ENCODE measurements around the gene VSTM1. TPM values are rescaled to one million over a fixed set of nuclear protein-coding genes. Genes with fewer than 3 reads are reported as not detected.
A peak's percentile ranks its signal among the peaks of the same experiment; 100 is the strongest.

The VSTM1 gene
- total RNA-seq, 6 experiments from 2014 or later, result 0.37 TPM; not detected in 5

DNA sequence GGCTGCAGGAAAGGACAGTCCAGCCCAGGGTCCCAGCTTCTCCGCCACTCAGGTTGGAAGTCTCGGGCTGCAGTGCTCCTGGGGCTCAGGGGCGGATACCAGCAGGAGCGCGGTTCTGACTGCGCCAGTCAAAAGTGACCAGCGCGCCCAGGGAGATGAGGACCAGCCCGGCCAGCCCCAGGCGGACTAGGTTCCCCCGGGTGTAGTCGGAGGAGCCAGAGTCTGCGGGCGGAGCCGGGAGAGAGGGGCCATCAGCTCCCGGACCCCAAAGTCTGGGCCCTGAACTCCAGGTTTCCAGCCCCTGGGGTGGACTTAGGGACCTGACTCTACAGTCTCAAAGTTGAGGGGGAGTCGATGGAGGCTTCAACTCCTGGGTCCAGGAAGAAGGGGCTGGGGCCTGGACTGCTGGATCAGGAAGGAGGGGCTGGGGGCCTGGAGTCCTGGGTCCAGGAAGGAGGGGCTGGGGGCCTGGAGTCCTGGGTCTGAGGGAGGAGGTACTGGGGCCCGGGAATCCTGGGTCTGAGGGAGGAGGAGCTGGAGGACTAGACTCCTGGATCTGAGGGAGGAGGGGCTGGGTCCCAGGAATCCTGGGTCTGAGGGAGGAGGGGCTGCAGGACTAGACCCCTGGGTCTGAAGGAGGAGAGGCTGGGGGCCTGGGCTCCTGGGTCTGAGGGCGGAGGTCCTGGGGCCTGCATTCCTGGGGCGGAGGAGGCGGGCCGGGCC is 31.6 kb upstream of the VSTM1 start:
- no peak overlapping the region for H3K27ac ChIP-seq
- no peaks in the 10 kb centered on the region for H3K36me3 ChIP-seq
- DNase-seq, result no peak
- no peaks in the 10 kb centered on the region for H3K27me3 ChIP-seq
- WGBS (ENCODE audit: insufficient coverage, low coverage, low lambda C conversion rate, missing lambda C conversion rate), result 59% methylated on average over 3 of the region's 22 CpGs
- H3K9me3 ChIP-seq, result no peaks in the 10 kb centered on the region
- ATAC-seq, result no peak
- TF ChIP-seq CTCF (IDR thresholded peaks at IDR 0.05), result no peak
- no peak for TF ChIP-seq POLR2A (IDR thresholded peaks at IDR 0.05)
- intact Hi-C loops (cut with DNase I), result no loop called here
- H3K4me1 ChIP-seq, result no peaks in the 10 kb centered on the region
- H3K4me3 ChIP-seq, result peak overlapping the region in 2 of 3 donors; percentile 6 to 15

- no peak overlapping the region for H3K4me3 ChIP-seq
- no peak for DNase-seq
Observed at GRCh38 chr19:54094426-54095000, 30.8 kb upstream of the VSTM1 start.

GRCh38 chr19:54084410-54084809 is 20.7 kb upstream of the VSTM1 start:
- no peaks in the 10 kb centered on the region for H3K4me1 ChIP-seq
- no peak overlapping the region for H3K4me3 ChIP-seq
- no peaks in the 10 kb centered on the region for H3K27me3 ChIP-seq
- WGBS (ENCODE audit: insufficient coverage, low coverage, low lambda C conversion rate, missing lambda C conversion rate), result 50% methylated on average over 1 of the region's 3 CpGs
- TF ChIP-seq CTCF (IDR thresholded peaks at IDR 0.05) (no peak), POLR2A (IDR thresholded peaks at IDR 0.05) (no peak)
- no peaks in the 10 kb centered on the region for H3K9me3 ChIP-seq
- intact Hi-C loops (cut with DNase I), result no loop called here
- no peak for ATAC-seq
- no peak overlapping the region for H3K27ac ChIP-seq
- H3K36me3 ChIP-seq, result no peaks in the 10 kb centered on the region
- DNase-seq, result no peak

More at GRCh38 chr19:54094426-54095000, 30.8 kb upstream of the VSTM1 start:
- 57% methylated on average over 13 of the region's 17 CpGs for WGBS (ENCODE audit: insufficient coverage, low coverage, low lambda C conversion rate, missing lambda C conversion rate)
- no peak for ATAC-seq
- H3K36me3 ChIP-seq, result no peaks in the 10 kb centered on the region
- no peaks in the 10 kb centered on the region for H3K9me3 ChIP-seq
- peaks cover 0 to 2% (median 0%) of the 10 kb centered on the region in 4 donors for H3K4me1 ChIP-seq
- TF ChIP-seq CTCF (IDR thresholded peaks at IDR 0.05) (no peak), POLR2A (IDR thresholded peaks at IDR 0.05) (no peak)
- no peaks in the 10 kb centered on the region for H3K27me3 ChIP-seq
- intact Hi-C loops (cut with DNase I), result no loop called here
- H3K27ac ChIP-seq, result no peak overlapping the region

GRCh38 chr19:54081032-54081431 is 17.3 kb upstream of the VSTM1 start, which contains the start of gene TARM1:
TARM1 (minus strand) TSS chr19:54081365; CDS start chr19:54081340, 25 bp downstream.
- H3K4me1 ChIP-seq, result no peaks in the 10 kb centered on the region
- H3K27ac ChIP-seq, result no peak within 1 kb of the TSS
- intact Hi-C loops (cut with DNase I), result no loop called here
- H3K27me3 ChIP-seq, result no peaks in the 10 kb centered on the region
- no peaks in the 10 kb centered on the region for H3K36me3 ChIP-seq
- TF ChIP-seq POLR2A (IDR thresholded peaks at IDR 0.05) (no peak), CTCF (IDR thresholded peaks at IDR 0.05) (no peak)
- WGBS (ENCODE audit: insufficient coverage, low coverage, low lambda C conversion rate, missing lambda C conversion rate), result 71% methylated on average over 4 of the region's 7 CpGs
- no peak for DNase-seq
- no peaks in the 10 kb centered on the region for H3K9me3 ChIP-seq
- no peak for ATAC-seq
- no peak within 1 kb of the TSS for H3K4me3 ChIP-seq
